OCI-LY7 (cell line): ENCODE measurements around the gene FGF11. TPM values are rescaled to one million over a fixed set of nuclear protein-coding genes. Genes with fewer than 3 reads are reported as not detected.

Source experiments
- BruUV-seq: library from RNA; stranded (reverse); fragments of 400-500 nt; replicated peaks from 2 replicates; lab custom pipeline; 2021; lab: Mats Ljungman, UMichigan
- CTCF ChIA-PET: fragments of 300-600 bp; sonication (Branson Sonifier 250); formaldehyde crosslinking; loops from one replicate; lab custom pipeline; 2022; ENCODE audit warnings: antibody characterized with exemption; ENCODE audit not compliant: unreplicated experiment; lab: Charles Lee
- POLR2A ChIA-PET: fragments of 300-600 bp; sonication (Branson Sonifier 250); formaldehyde crosslinking; loops from one replicate; lab custom pipeline; 2022; ENCODE audit warnings: antibody characterized with exemption; lab: Charles Lee
- DNase-seq: peaks from one replicate; pipeline ENCODE4 v3.0.0-alpha.2; 2015; ENCODE audit warnings: low spot score
- H2AFZ ChIP-seq: fragments of 200-600 bp; sonication (generic), shearing (Covaris generic); 2 replicates; pipeline ENCODE4 v1.6.1; 2014; ENCODE audit warnings: mild to moderate bottlenecking, antibody characterized with exemption, low read length, moderate library complexity
- H3K27ac ChIP-seq: fragments of 200-600 bp; sonication (generic); 2 replicates; pipeline ENCODE4 v1.5.1; 2014; ENCODE audit warnings: mixed run types, low read depth, mild to moderate bottlenecking, moderate library complexity, low read length, inconsistent platforms; ENCODE audit not compliant: poor library complexity, severe bottlenecking
- H3K36me3 ChIP-seq: fragments of 200-600 bp; sonication (generic); 2 replicates; pipeline ENCODE4 v1.6.1; 2014; ENCODE audit warnings: mild to moderate bottlenecking, antibody characterized with exemption, low read length, moderate library complexity, mixed read lengths; ENCODE audit not compliant: insufficient read depth
- H3K4me1 ChIP-seq: fragments of 200-600 bp; sonication (generic); 2 replicates; pipeline ENCODE4 v1.5.1; 2014; ENCODE audit warnings: mild to moderate bottlenecking, low read length; ENCODE audit not compliant: insufficient read depth, poor library complexity, severe bottlenecking
- H3K4me2 ChIP-seq: fragments of 200-600 bp; sonication (generic); 2 replicates; pipeline ENCODE4 v1.6.1; 2014; ENCODE audit warnings: mild to moderate bottlenecking, low read length
- H3K4me3 ChIP-seq: fragments of 200-600 bp; sonication (generic); 2 replicates; pipeline ENCODE4 v1.5.1; 2014; ENCODE audit warnings: mild to moderate bottlenecking, low read depth, low read length; ENCODE audit not compliant: poor library complexity, severe bottlenecking
- H3K79me2 ChIP-seq: fragments of 200-600 bp; sonication (generic); 2 replicates; pipeline ENCODE4 v1.6.1; 2016; ENCODE audit warnings: low read depth, mild to moderate bottlenecking, low read length, moderate library complexity, mixed read lengths; ENCODE audit not compliant: insufficient read depth
- H3K9me2 ChIP-seq: fragments of 200-600 bp; sonication (generic); 2 replicates; pipeline ENCODE4 v1.6.1; 2016; ENCODE audit warnings: mild to moderate bottlenecking, low read length, mixed read lengths; ENCODE audit not compliant: insufficient read depth
- H3K9me3 ChIP-seq: fragments of 200-600 bp; sonication (generic); 2 replicates; pipeline ENCODE4 v1.6.1; 2014; ENCODE audit warnings: mild to moderate bottlenecking, mixed run types, low read length, mixed read lengths
- H4K20me1 ChIP-seq: fragments of 200-600 bp; sonication (generic); 2 replicates; pipeline ENCODE4 v1.6.1; 2014; ENCODE audit warnings: mild to moderate bottlenecking, antibody characterized with exemption, low read length, moderate library complexity, mixed read lengths; ENCODE audit not compliant: insufficient read depth
- EZH2phosphoT487 ChIP-seq: fragments of 200-600 bp; sonication (generic); IDR thresholded peaks from 2 replicates; pipeline ENCODE4 v1.6.1; 2018; ENCODE audit warnings: low read depth, borderline replicate concordance, mild to moderate bottlenecking, mixed run types, antibody characterized with exemption, low read length, moderate library complexity, mixed read lengths
- intact Hi-C: fragments of 100-400 bp; cut with micrococcal nuclease; formaldehyde crosslinking; loops from one replicate; pipeline ENCODE4 v1.10.0; 2022; ENCODE audit not compliant: unreplicated experiment
- total RNA-seq, 2 experiments: library from RNA; depleted of rRNA in 1 of 2; stranded (reverse); fragments of >200 nt in 1 of 2; shearing (Covaris generic) in 1 of 2; gene quantifications; 2 replicates each; pipeline ENCODE4 v1.2.3, GENCODE V29; 2014 to 2022
- TF ChIP-seq, protein P1 (sequence below): fragments of 200-600 bp; sonication (generic); conservative IDR thresholded peaks from 2 replicates; pipeline ENCODE4 v1.5.1; 2014; ENCODE audit warnings: mild to moderate bottlenecking, antibody characterized with exemption, low read length, moderate library complexity, mixed read lengths

Gene FGF11
- total RNA-seq, 2 experiments from 2014 or later: 1.3 to 11.0 TPM

DNA sequence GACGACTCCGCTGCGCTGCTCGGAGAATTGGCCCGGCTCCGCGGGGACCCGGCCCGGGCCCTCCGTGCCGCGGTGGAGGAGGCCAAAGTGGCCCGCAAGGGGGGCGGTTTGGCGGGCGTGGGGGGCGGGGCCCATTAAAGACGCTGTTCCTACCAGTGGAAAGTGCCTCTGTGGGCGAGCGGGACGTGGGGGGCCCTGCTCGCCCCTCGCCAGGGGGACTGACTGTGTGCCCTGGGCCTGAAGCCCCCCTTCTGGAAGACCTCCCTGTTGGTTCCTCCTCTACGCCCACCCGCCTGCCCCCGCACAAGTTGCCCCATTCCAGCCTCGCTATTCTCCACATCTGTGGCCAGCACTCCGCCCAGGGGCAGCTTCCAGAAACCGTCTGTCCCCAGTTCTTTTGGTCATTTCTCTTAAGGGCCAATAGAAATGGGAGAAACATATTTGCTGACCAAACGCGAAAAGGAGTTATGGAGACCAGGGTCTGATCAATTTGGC is 1.9 kb upstream of the FGF11 start:
- DNase-seq: no peak
- BruUV-seq: no TSS peak
- Histone ChIP-seq H3K79me2 (peaks cover 4% of the 10 kb centered on the region; the same call in 1 of the 2 replicates), H3K4me3 (peak overlapping the region; percentile 76), H2AFZ (no peak overlapping the region), H3K27ac (no peak overlapping the region), H3K9me3 (no peaks in the 10 kb centered on the region), H3K9me2 (no peaks in the 10 kb centered on the region), H3K4me2 (peak overlapping the region; percentile 99), H4K20me1 (no peaks in the 10 kb centered on the region), H3K4me1 (peaks cover 40% of the 10 kb centered on the region), H3K36me3 (no peaks in the 10 kb centered on the region)
- ChIA-PET CTCF (interaction anchor here (1.4 kb wide), 1 partner anchor 107 kb away, joined by 6 read pairs; no protein-coding TSS in a partner anchor), POLR2A (interaction anchor here (0.5 kb wide), 1 partner anchor 13 kb away, joined by 6 read pairs; no protein-coding TSS in a partner anchor)
- intact Hi-C loops: loop anchor here (1.0 to 5.0 kb wide), 4 partner anchors 47 to 400 kb away; partner anchors contain the start of genes POLR2A, SENP3 and SLC16A13
- no peak for TF ChIP-seq EZH2phosphoT487
- TF ChIP-seq, protein P1, sequence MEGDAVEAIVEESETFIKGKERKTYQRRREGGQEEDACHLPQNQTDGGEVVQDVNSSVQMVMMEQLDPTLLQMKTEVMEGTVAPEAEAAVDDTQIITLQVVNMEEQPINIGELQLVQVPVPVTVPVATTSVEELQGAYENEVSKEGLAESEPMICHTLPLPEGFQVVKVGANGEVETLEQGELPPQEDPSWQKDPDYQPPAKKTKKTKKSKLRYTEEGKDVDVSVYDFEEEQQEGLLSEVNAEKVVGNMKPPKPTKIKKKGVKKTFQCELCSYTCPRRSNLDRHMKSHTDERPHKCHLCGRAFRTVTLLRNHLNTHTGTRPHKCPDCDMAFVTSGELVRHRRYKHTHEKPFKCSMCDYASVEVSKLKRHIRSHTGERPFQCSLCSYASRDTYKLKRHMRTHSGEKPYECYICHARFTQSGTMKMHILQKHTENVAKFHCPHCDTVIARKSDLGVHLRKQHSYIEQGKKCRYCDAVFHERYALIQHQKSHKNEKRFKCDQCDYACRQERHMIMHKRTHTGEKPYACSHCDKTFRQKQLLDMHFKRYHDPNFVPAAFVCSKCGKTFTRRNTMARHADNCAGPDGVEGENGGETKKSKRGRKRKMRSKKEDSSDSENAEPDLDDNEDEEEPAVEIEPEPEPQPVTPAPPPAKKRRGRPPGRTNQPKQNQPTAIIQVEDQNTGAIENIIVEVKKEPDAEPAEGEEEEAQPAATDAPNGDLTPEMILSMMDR: no peak

DNA sequence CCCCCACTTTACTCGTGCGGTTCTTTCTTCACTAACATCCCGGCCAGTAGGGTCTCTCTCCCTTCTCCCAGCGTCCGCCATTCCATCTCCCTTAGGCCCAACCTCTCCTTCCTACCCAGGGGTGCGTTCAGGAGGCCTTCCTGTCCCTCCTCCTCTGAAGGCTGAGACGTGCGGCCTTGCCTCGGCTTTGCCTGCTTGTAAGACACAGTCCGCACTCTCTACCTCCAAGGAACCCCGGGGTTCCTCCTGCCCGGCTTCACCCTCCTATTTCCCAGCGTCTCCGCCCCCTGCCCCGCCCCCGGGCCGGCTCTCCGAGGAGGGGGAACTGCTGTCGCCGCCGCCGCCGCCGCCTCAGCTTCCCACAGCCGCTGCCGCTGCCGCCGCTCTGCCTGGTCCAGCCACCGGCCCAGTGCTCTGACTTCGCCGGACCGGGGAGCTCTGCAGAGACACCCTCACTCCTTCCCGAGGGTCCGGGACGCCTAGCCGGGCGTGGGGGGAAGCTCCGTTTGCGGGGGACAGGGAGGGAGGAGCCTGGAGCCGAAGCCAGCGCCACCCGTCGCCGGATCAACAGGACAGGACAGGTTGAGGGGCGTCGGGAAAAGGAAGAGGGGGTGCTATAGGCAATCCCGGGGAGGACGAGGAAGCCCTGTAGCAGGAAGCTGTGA is 1.2 kb upstream of the FGF11 start:
- no peak overlapping the region for H2AFZ ChIP-seq
- peak overlapping the region; percentile 55 for H3K4me3 ChIP-seq
- no peak overlapping the region for H3K27ac ChIP-seq
- peaks cover 4% of the 10 kb centered on the region; the same call in 1 of the 2 replicates for H3K79me2 ChIP-seq
- H3K4me1 ChIP-seq: peaks cover 40% of the 10 kb centered on the region
- H3K9me2 ChIP-seq: no peaks in the 10 kb centered on the region
- ChIA-PET CTCF (interaction anchor here (0.8 kb wide), 1 partner anchor 41 kb away, joined by 3 read pairs; the partner anchor contains the start of gene ZBTB4), POLR2A (interaction anchor here (0.6 kb wide), 1 partner anchor 54 kb away, joined by 3 read pairs; no protein-coding TSS in a partner anchor)
- intact Hi-C loops: loop anchor here (1.0 to 5.0 kb wide), 4 partner anchors 46 to 401 kb away; partner anchors contain the start of genes POLR2A, SENP3 and SLC16A13
- no TSS peak for BruUV-seq
- DNase-seq: peak; percentile 29
- no peaks in the 10 kb centered on the region for H4K20me1 ChIP-seq
- H3K9me3 ChIP-seq: no peaks in the 10 kb centered on the region
- H3K36me3 ChIP-seq: no peaks in the 10 kb centered on the region
- TF ChIP-seq EZH2phosphoT487: no peak
- TF ChIP-seq, protein P1: no peak
- H3K4me2 ChIP-seq: peak overlapping the region; percentile 99
